ENCODE results near the gene FRMD4B. TPM values are rescaled to one million over a fixed set of nuclear protein-coding genes. Genes with fewer than 3 reads are reported as not detected.

The FRMD4B gene
- total and polyA plus RNA-seq, 2 donors (not counting 1 experiment from before 2014, with no cell fraction given): 0.86 to 1.2 TPM

DNA sequence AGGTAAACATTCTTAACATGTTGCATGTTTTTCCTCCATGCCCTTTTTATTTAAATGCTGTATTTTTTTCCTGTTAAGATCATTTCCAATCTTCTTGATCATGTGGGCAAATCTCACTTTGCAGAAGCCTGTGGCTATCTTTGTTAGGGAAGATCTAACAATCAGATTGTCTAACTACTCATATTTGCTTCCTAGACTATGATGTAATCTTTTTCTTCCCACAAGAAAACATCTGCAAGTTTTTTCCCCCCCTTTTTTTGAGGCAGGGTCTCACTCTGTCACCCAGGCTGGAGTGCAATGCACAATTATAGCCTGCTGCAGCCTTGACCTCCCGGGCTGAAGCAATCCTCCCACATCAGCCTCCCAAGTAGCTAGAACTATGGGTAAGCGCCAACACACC, 248.5 kb downstream of the FRMD4B start:
- Histone ChIP-seq H3K4me1 (ENCODE audit: control insufficient read depth, extremely low read depth, insufficient read depth, low read length) (no peaks in the 10 kb centered on the region), H3K36me3 (ENCODE audit: control insufficient read depth, insufficient read depth, low read length) (no peaks in the 10 kb centered on the region), H3K4me2 (ENCODE audit: extremely low read depth, insufficient read depth, low read length) (no peak overlapping the region), H4K20me1 (ENCODE audit: control insufficient read depth, extremely low read depth, insufficient read depth, low read length) (no peaks in the 10 kb centered on the region), H3K4me3 (replicated peaks in 1 of 4; ENCODE audit: control extremely low read depth in 1 of 4, insufficient read depth in 1 of 4, low read depth in 3 of 4, low read length in 4 of 4) (no peak overlapping the region), H3K9me3 (ENCODE audit: control insufficient read depth, insufficient read depth, low read depth, low read length) (no peaks in the 10 kb centered on the region), H3K27me3 (ENCODE audit: control insufficient read depth, insufficient read depth, low read length) (no peaks in the 10 kb centered on the region), H3K9ac (ENCODE audit: insufficient read depth, low read length) (no peak overlapping the region), H2AFZ (ENCODE audit: low read length) (no peak overlapping the region), H3K79me2 (ENCODE audit: control insufficient read depth, insufficient read depth, low read length) (no peaks in the 10 kb centered on the region), H3K27ac (ENCODE audit: insufficient read depth, low read length) (no peak overlapping the region)
- no peak for DNase-seq (ENCODE audit: low read depth in 2 of 2)
- no peak for TF ChIP-seq EZH2 (IDR thresholded peaks at IDR 0.05; ENCODE audit: low read length, missing control alignments)
- TF ChIP-seq, protein P1, sequence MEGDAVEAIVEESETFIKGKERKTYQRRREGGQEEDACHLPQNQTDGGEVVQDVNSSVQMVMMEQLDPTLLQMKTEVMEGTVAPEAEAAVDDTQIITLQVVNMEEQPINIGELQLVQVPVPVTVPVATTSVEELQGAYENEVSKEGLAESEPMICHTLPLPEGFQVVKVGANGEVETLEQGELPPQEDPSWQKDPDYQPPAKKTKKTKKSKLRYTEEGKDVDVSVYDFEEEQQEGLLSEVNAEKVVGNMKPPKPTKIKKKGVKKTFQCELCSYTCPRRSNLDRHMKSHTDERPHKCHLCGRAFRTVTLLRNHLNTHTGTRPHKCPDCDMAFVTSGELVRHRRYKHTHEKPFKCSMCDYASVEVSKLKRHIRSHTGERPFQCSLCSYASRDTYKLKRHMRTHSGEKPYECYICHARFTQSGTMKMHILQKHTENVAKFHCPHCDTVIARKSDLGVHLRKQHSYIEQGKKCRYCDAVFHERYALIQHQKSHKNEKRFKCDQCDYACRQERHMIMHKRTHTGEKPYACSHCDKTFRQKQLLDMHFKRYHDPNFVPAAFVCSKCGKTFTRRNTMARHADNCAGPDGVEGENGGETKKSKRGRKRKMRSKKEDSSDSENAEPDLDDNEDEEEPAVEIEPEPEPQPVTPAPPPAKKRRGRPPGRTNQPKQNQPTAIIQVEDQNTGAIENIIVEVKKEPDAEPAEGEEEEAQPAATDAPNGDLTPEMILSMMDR (conservative IDR thresholded peaks at IDR 0.05 in 1 of 2, IDR thresholded peaks at IDR 0.05 in 1 of 2; ENCODE audit: low read depth in 1 of 2, low read length in 2 of 2): no peak

DNA sequence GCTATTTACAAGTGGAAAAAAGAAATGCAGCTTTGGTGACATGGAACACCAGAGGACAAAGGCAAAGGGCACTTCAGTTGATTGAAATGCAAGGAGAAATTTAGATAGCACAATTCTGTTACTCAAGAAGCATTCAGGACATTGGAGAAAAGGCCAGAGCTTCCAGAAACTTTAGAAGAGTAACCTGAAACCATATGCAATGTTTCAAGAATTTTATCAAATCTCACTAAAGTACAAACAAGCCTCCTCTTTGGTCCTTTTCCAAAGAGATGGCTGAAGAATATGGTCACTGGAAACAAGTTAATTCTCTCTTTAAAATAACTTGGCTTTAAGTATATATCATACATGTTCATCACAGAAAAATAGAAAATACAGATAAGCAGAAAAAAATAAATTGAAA, 248.9 kb downstream of the FRMD4B start:
- H4K20me1 ChIP-seq (ENCODE audit: control insufficient read depth, extremely low read depth, insufficient read depth, low read length): no peaks in the 10 kb centered on the region
- TF ChIP-seq EZH2 (IDR thresholded peaks at IDR 0.05; ENCODE audit: low read length, missing control alignments): no peak
- TF ChIP-seq, protein P1 (conservative IDR thresholded peaks at IDR 0.05 in 1 of 2, IDR thresholded peaks at IDR 0.05 in 1 of 2; ENCODE audit: low read depth in 1 of 2, low read length in 2 of 2): no peak
- H3K27me3 ChIP-seq (ENCODE audit: control insufficient read depth, insufficient read depth, low read length): no peaks in the 10 kb centered on the region
- no peaks in the 10 kb centered on the region for H3K79me2 ChIP-seq (ENCODE audit: control insufficient read depth, insufficient read depth, low read length)
- no peak overlapping the region for H2AFZ ChIP-seq (ENCODE audit: low read length)
- H3K4me3 ChIP-seq (replicated peaks in 1 of 4; ENCODE audit: control extremely low read depth in 1 of 4, insufficient read depth in 1 of 4, low read depth in 3 of 4, low read length in 4 of 4): no peak overlapping the region
- no peak overlapping the region for H3K4me2 ChIP-seq (ENCODE audit: extremely low read depth, insufficient read depth, low read length)
- no peaks in the 10 kb centered on the region for H3K36me3 ChIP-seq (ENCODE audit: control insufficient read depth, insufficient read depth, low read length)
- H3K27ac ChIP-seq (ENCODE audit: insufficient read depth, low read length): no peak overlapping the region
- H3K9ac ChIP-seq (ENCODE audit: insufficient read depth, low read length): no peak overlapping the region
- H3K9me3 ChIP-seq (ENCODE audit: control insufficient read depth, insufficient read depth, low read depth, low read length): no peaks in the 10 kb centered on the region
- DNase-seq (ENCODE audit: low read depth in 2 of 2): peak in 1 of 2 donors; percentile 25
- H3K4me1 ChIP-seq (ENCODE audit: control insufficient read depth, extremely low read depth, insufficient read depth, low read length): no peaks in the 10 kb centered on the region

DNA sequence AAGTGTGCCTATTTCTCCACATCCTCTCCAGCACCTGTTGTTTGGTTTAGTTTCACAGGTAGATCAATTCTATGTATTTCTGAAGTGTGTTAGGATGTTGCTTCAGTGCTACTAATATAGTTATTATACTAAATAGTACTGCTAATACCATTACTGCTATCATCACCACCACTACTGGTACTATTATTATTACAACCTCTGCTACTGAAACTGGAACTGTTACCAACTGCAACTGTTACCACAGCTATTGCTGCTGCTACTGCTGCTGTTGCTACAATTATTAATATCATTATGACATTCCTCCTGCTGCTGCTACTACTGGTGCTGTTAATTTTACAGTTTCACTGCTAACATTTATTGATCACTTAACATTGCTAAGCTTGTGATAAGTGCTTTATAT, 255.2 kb downstream of the FRMD4B start:
- Histone ChIP-seq H3K79me2 (ENCODE audit: control insufficient read depth, insufficient read depth, low read length) (no peaks in the 10 kb centered on the region), H3K9me3 (ENCODE audit: control insufficient read depth, insufficient read depth, low read depth, low read length) (no peaks in the 10 kb centered on the region), H3K27me3 (ENCODE audit: control insufficient read depth, insufficient read depth, low read length) (no peaks in the 10 kb centered on the region), H3K4me2 (ENCODE audit: extremely low read depth, insufficient read depth, low read length) (no peak overlapping the region), H3K36me3 (ENCODE audit: control insufficient read depth, insufficient read depth, low read length) (no peaks in the 10 kb centered on the region), H4K20me1 (ENCODE audit: control insufficient read depth, extremely low read depth, insufficient read depth, low read length) (no peaks in the 10 kb centered on the region), H3K4me3 (replicated peaks in 1 of 4; ENCODE audit: control extremely low read depth in 1 of 4, insufficient read depth in 1 of 4, low read depth in 3 of 4, low read length in 4 of 4) (no peak overlapping the region), H3K4me1 (ENCODE audit: control insufficient read depth, extremely low read depth, insufficient read depth, low read length) (no peaks in the 10 kb centered on the region), H3K27ac (ENCODE audit: insufficient read depth, low read length) (no peak overlapping the region), H3K9ac (ENCODE audit: insufficient read depth, low read length) (no peak overlapping the region), H2AFZ (ENCODE audit: low read length) (no peak overlapping the region)
- TF ChIP-seq, protein P1 (conservative IDR thresholded peaks at IDR 0.05 in 1 of 2, IDR thresholded peaks at IDR 0.05 in 1 of 2; ENCODE audit: low read depth in 1 of 2, low read length in 2 of 2): no peak
- no peak for TF ChIP-seq EZH2 (IDR thresholded peaks at IDR 0.05; ENCODE audit: low read length, missing control alignments)
- no peak for DNase-seq (ENCODE audit: low read depth in 2 of 2)
